Spleen (tissue), 7 donors: ENCODE measurements around the gene WDR90.
A peak's percentile ranks its signal among the peaks of the same experiment; 100 is the strongest.

ENCODE experiments used
- POLR2A ChIP-seq, 3 donors: fragments of 450-650 bp; IDR thresholded peaks; one replicate each; pipeline ENCODE4 v1.5.1; 2017; ENCODE audit warnings: antibody characterized with exemption in 3 of 3, mild to moderate bottlenecking in 1 of 3
- POLR2AphosphoS5 ChIP-seq, 3 donors: sonication (generic); formaldehyde crosslinking; IDR thresholded peaks; one replicate each; pipeline ENCODE4 v1.5.1; 2017; ENCODE audit warnings: antibody characterized with exemption in 3 of 3
- TF ChIP-seq, protein P1 (sequence below), 11 experiments: fragments of 200-600 bp in 7 of 11; fragments of 450-650 bp in 4 of 11; sonication (generic) in 4 of 11; IDR thresholded peaks in 8 of 11; conservative IDR thresholded peaks in 3 of 11; 1 replicate in 7 of 11; 2 replicates in 4 of 11; pipeline versions ENCODE4 v1.4.0 to v1.8.0; 2016 to 2021; ENCODE audit warnings: antibody characterized with exemption in 11 of 11, inconsistent platforms in 4 of 11, mild to moderate bottlenecking in 1 of 11
- donor health status: DM: no; HTN: no; CAD: no; lungs with moderate emphysema.
- donor health status: DM: no; HTN: no; CAD: no.
- donor health status: DM: no; HTN: no; CAD: no.

DNA sequence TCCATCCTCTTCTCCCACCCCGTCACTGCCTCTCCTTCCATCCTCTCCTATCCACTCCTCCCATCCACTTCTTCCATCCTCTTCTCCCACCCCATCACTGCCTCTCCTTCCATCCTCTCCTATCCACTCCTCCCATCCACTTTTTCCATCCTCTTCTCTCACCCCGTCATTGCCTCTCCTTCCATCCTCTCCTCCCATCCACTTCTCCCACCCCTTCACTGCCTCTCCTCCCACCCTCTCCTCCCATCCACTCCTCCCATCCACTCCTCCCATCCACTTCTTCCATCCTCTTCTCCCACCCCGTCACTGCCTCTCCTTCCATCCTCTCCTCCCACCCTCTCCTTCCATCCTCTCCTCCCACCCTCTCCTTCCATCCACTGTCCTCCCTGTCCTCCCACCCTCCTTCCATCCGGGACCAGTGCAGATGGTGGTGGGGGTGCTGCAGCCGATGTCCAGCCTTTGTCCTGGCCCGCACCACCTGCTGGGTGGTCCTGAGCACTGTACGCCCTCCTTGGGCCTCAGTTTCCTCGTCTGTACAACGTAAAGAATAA lies 17.3 kb upstream of the WDR90 start:
- TF ChIP-seq, protein P1, sequence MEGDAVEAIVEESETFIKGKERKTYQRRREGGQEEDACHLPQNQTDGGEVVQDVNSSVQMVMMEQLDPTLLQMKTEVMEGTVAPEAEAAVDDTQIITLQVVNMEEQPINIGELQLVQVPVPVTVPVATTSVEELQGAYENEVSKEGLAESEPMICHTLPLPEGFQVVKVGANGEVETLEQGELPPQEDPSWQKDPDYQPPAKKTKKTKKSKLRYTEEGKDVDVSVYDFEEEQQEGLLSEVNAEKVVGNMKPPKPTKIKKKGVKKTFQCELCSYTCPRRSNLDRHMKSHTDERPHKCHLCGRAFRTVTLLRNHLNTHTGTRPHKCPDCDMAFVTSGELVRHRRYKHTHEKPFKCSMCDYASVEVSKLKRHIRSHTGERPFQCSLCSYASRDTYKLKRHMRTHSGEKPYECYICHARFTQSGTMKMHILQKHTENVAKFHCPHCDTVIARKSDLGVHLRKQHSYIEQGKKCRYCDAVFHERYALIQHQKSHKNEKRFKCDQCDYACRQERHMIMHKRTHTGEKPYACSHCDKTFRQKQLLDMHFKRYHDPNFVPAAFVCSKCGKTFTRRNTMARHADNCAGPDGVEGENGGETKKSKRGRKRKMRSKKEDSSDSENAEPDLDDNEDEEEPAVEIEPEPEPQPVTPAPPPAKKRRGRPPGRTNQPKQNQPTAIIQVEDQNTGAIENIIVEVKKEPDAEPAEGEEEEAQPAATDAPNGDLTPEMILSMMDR (IDR thresholded peaks at IDR 0.05 in 8 of 11, conservative IDR thresholded peaks at IDR 0.05 in 3 of 11), result no peak
- TF ChIP-seq POLR2AphosphoS5 (IDR thresholded peaks at IDR 0.05), result peak in 1 of 3 donors; percentile 14
- TF ChIP-seq POLR2A (IDR thresholded peaks at IDR 0.05), result no peak
